GM12864 (cell line): ENCODE results near the gene RDH14.

Experiments used
- DNase-seq: peaks from one replicate; pipeline ENCODE4 v3.0.0-alpha.2; 2011; ENCODE audit warnings: low read depth
- H3K4me3 ChIP-seq: 2 replicates; pipeline ENCODE4 v1.5.1; 2011; ENCODE audit warnings: mild to moderate bottlenecking, low read depth, low read length, control low read depth
- CTCF ChIP-seq: IDR thresholded peaks from 2 replicates; pipeline ENCODE4 v1.5.1; 2011; ENCODE audit warnings: low read depth, mild to moderate bottlenecking, moderate library complexity, low read length, control low read depth, inconsistent platforms; ENCODE audit errors: missing control alignments

Gene RDH14

GRCh38 chr2:18551623-18552022, 8.8 kb downstream of the RDH14 start:
- no peak overlapping the region for H3K4me3 ChIP-seq
- no peak for TF ChIP-seq CTCF
- DNase-seq: no peak

GRCh38 chr2:18551169-18551568, 9.3 kb downstream of the RDH14 start:
- DNase-seq: no peak

GRCh38 chr2:18550433-18550832, 10.0 kb downstream of the RDH14 start:
- TF ChIP-seq CTCF: no peak
- H3K4me3 ChIP-seq: no peak overlapping the region
- DNase-seq: no peak

More at GRCh38 chr2:18551169-18551568, 9.3 kb downstream of the RDH14 start:
- no peak for TF ChIP-seq CTCF
- no peak overlapping the region for H3K4me3 ChIP-seq

GRCh38 chr2:18549083-18549482, 11.4 kb downstream of the RDH14 start:
- TF ChIP-seq CTCF: no peak

GRCh38 chr2:18548621-18549020, 11.8 kb downstream of the RDH14 start:
- no peak overlapping the region for H3K4me3 ChIP-seq
- TF ChIP-seq CTCF: no peak
- no peak for DNase-seq

More at GRCh38 chr2:18549083-18549482, 11.4 kb downstream of the RDH14 start:
- DNase-seq: no peak
- no peak overlapping the region for H3K4me3 ChIP-seq

- TF ChIP-seq CTCF: no peak
- no peak for DNase-seq
Measured at GRCh38 chr2:18546567-18546966, 13.9 kb downstream of the RDH14 start.

GRCh38 chr2:18545384-18545783, 15.1 kb downstream of the RDH14 start:
- no peak for TF ChIP-seq CTCF
- no peak for DNase-seq
- no peak overlapping the region for H3K4me3 ChIP-seq

More at GRCh38 chr2:18546567-18546966, 13.9 kb downstream of the RDH14 start:
- H3K4me3 ChIP-seq: no peak overlapping the region; the same call in 1 of the 2 replicates
